ENCODE results near the gene KIF2B.
"Not testable (repeated sequence)": the region's sequence is repeated elsewhere in the genome, so short reads cannot be mapped to it uniquely, and the experiment has no call there.

KIF2B gene

DNA sequence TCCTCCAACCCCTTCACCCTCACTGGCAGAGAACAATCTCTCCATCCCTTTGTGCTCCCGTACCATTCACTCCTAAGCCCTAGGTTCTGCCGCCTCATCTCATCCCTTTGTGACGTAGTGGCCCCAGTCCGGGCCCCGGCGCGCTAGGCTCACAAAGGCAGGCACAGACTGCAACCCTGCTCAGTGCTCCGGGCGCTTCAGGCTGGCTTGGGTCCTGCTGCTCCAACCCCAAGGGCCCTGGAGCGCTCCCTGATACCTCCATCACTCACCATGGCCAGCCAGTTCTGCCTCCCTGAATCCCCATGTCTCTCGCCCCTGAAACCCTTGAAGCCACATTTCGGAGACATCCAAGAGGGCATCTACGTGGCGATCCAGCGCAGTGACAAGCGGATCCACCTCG is at the start of gene KIF2B:
KIF2B (plus strand) TSS at position 164 of the 400 bp plus-strand sequence; CDS start at position 271, 107 bp downstream.
- no peak for DNase-seq

GRCh38 chr17:53780320-53780719 is 42.4 kb upstream of the KIF2B start:
- no peak for DNase-seq

DNA sequence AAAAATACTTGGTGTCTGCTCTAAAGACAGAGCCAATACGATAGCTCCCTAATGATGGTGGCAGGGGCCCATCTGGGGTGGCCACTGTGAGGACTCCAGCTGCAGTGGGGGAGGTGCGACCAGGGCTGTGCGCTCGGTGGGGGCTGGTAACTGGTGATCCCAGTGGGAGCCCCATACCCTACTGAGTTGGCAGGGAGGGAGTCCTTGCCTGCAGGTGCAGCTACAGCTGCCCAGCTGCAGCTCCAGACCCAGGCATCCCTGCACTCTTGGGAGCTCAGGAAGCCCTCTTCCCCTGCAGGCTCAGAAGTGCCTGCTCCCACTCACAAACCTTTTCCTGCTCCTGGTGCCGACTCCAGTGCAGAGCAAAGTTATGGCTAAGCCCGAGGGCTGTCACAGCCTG is 31.2 kb upstream of the KIF2B start:
- no peak for DNase-seq

- no peak for DNase-seq
These were observed 30.3 kb upstream of the KIF2B start for GRCh38 chr17:53792451-53792850.

GRCh38 chr17:53792997-53793396 is 29.7 kb upstream of the KIF2B start:
- DNase-seq: no peak

GRCh38 chr17:53794875-53795274 is 27.9 kb upstream of the KIF2B start:
- DNase-seq: no peak

DNA sequence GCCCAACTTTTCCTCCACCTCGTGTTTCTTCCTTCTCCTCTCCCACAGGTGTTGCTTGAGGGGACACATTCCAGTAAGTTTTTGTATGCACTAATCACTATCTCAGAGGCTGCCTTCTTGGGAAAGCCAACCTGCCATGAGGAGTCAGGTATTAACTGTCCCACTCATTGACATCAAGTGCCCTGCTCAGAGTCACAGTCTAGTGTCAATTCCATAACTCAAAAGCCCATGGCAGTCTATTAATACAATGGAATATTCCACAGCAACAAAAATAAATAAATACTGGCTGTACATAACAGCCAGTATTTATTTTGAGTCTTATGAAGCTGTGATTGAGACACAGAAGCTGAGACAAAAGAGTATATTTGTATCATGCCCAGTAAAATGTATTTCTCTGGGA is 26.1 kb upstream of the KIF2B start:
- no peak for DNase-seq

GRCh38 chr17:53797501-53797900 is 25.2 kb upstream of the KIF2B start:
- DNase-seq: no peak

- DNase-seq: no peak
These were observed 18.3 kb upstream of the KIF2B start for GRCh38 chr17:53804437-53804836.

DNA sequence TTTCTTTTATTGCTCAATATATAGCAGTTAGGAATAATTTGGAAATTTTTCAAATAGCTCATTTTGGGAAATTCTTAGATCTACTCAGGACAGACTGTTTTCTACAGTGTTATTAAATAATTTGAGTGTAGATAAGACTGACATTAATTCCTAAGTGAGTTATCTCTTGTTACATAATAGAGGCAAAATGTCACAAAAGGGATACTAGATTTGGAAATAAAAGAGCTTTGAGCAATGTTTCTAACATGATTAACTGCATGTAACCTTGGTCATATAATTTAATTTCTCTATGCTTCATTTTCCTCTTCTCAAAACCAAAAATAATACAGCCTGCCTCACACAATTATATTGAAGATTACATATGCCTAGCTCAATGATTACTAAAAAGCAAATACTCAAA is 16.3 kb upstream of the KIF2B start:
- DNase-seq: no peak

DNA sequence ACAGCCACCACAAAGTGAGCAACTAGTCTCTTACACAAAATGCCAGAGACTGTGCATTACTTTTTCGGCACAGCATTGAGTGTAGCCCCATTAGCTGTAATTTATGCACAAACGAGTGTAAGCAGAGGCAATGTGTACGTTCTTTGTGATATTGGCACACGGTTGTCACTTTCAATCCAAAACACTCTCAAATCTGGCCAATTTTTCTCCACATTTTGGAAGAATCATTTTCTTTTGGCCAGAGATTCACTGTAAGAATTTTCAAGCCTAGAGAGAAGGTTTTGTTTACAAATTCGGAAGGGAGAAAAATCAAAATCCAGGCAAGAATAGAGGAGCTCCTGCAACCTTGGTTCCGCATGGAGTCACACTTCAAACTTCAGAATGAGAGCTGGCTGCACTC is 15.4 kb upstream of the KIF2B start:
- no peak for DNase-seq

DNA sequence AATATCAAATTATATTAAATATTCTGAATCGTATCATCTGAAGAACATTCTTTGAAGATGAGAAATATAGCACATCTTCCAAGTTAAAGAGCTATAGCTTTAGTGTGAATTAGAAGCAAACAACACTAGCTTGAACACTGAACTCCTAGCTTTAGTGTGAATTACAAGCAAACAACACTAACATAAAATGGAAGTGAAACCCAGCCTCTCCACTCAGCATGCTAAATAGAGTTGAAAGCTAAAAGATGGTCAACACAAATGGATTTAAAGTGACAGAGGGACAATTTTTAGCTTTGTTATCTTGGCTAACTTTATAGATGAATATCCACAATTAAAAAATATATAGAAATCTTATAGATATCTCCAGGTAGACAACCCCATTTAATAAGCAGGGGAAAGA is 4.5 kb upstream of the KIF2B start:
- no peak for DNase-seq

DNA sequence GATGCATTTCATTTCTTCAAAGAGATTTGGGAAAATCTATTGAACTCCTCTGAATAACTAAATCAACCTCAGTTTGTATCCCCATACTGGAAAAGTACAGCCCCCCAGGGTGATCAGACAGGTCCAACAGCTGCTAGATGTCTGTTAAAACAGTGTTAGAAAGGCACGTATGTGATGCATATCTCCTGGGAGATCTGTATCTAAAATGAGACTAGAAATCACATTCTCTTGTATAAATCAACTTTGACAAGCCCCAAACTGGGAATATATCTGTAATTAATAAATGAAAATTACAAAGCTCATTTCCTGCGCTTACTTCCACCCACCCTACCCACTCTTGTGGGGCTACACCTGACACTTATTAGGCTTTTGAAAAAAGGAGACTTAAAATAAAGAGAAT is 3.8 kb upstream of the KIF2B start:
- DNase-seq: no peak

- no peak for DNase-seq
These were observed 2.8 kb upstream of the KIF2B start for GRCh38 chr17:53819956-53820355.

- DNase-seq: no peak
These were observed 769 bp downstream of the KIF2B start for GRCh38 chr17:53823341-53824050.

DNA sequence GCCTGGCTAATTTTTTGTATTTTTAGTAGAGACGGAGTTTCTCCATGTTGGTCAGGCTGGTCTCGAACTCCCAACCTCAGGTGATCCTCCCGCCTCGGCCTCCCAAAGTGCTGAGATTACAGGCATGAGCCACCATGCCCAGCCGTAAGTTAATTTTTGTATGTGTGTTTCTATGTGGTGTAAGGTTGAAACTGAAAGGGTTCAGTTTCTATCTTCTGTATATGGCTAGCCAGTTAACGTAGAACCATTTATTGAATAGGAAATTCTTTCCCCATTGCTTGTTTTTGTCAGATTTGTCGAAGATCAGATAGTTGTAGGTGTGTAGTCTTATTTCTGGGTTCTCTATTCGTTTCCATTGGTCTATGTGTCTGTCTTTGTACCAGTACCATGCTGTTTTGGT is 12.0 kb downstream of the KIF2B start:
- DNase-seq: not testable (repeated sequence)

GRCh38 chr17:53837131-53837530 is 14.4 kb downstream of the KIF2B start:
- DNase-seq: no peak

DNA sequence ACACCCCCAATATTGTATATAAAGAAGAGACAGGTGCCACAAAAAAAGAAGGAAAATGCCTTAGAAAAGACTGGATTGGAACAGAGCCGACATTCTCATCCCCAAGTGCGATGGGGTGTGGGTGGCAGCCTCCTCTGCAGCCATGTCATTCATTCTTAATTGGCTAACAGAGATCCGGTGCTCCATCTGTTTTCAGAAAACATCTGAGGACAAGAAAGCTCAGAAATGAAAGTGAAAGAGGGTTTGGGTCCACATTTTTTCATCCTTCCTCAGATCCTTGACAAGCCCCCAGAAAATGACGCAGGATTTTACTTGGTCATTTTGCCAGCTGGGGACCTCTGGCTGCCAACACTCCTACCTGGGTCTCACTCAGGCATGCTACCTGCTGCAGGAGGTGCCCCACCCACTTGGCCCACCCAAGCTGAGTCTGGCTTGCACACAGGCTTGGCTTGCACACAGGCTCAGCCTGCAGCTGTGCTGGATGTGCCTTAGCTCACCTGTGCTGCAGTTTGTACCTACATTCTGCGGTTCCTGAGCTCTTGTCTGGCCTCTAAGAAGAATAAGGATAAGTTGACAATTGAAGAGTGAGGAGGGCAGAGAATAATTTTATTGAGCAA is 21.9 kb downstream of the KIF2B start:
- DNase-seq: no peak

DNA sequence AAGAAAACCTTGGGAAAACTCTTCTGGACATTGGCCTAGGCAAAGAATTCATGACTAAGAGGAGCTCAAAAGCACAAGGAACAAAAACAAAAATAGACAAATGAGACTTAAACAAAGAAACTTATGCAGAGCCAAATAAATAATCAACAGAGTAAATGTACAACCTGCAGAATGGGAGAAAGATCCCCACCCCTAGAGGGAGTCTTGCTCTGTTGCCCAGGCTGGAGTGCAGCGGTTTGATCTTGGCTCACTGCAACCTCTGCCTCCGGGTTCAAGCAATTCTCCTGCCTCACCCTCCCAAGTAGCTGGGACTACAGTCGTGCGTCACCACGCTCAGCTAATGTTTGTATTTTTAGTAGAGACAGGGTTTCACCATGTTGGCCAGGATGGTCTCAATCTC is 48.4 kb downstream of the KIF2B start:
- not testable (repeated sequence) for DNase-seq

All from Kasumi-1 (cell line).